ENCODE measurements around the gene TMCC2.
"Not testable (repeated sequence)": the region's sequence is repeated elsewhere in the genome, so short reads cannot be mapped to it uniquely, and the experiment has no call there.

The TMCC2 gene

GRCh38 chr1:205227584-205228013, at the start of gene TMCC2:
Gene TMCC2 (plus strand): TSS chr1:205227946. CDS start chr1:205228565, 619 bp downstream.
- DNase-seq (ENCODE audit: low read depth) = peak; percentile 68

GRCh38 chr1:205179842-205180241, 47.9 kb upstream of the TMCC2 start:
- DNase-seq (ENCODE audit: low read depth) = no peak

- not testable (repeated sequence) for DNase-seq (ENCODE audit: low read depth)
Observed at GRCh38 chr1:205180331-205180730, 47.4 kb upstream of the TMCC2 start.

- DNase-seq (ENCODE audit: low read depth) = no peak
Observed at GRCh38 chr1:205182930-205183329, 44.8 kb upstream of the TMCC2 start.

- no peak for DNase-seq (ENCODE audit: low read depth)
Observed at GRCh38 chr1:205183676-205184335, 43.9 kb upstream of the TMCC2 start.

- DNase-seq (ENCODE audit: low read depth) = no peak
Observed at GRCh38 chr1:205186191-205186590, 41.6 kb upstream of the TMCC2 start.

- DNase-seq (ENCODE audit: low read depth) = no peak
Observed at GRCh38 chr1:205187420-205187819, 40.3 kb upstream of the TMCC2 start.

GRCh38 chr1:205188098-205188497, 39.6 kb upstream of the TMCC2 start:
- no peak for DNase-seq (ENCODE audit: low read depth)

- DNase-seq (ENCODE audit: low read depth) = no peak
Observed at GRCh38 chr1:205188596-205188995, 39.1 kb upstream of the TMCC2 start.

GRCh38 chr1:205189131-205189530, 38.6 kb upstream of the TMCC2 start:
- no peak for DNase-seq (ENCODE audit: low read depth)

- no peak for DNase-seq (ENCODE audit: low read depth)
Observed at GRCh38 chr1:205190845-205191577, 36.7 kb upstream of the TMCC2 start.

- no peak for DNase-seq (ENCODE audit: low read depth)
Observed at GRCh38 chr1:205191622-205192021, 36.1 kb upstream of the TMCC2 start.

GRCh38 chr1:205192287-205192686, 35.5 kb upstream of the TMCC2 start:
- DNase-seq (ENCODE audit: low read depth) = no peak

- no peak for DNase-seq (ENCODE audit: low read depth)
Observed at GRCh38 chr1:205199090-205199930, 28.4 kb upstream of the TMCC2 start.

- DNase-seq (ENCODE audit: low read depth) = no peak
Observed at GRCh38 chr1:205199931-205200299, 27.8 kb upstream of the TMCC2 start.

GRCh38 chr1:205204552-205204951, 23.2 kb upstream of the TMCC2 start:
- DNase-seq (ENCODE audit: low read depth) = no peak

GRCh38 chr1:205205055-205205454, 22.7 kb upstream of the TMCC2 start:
- DNase-seq (ENCODE audit: low read depth) = no peak

GRCh38 chr1:205208811-205209210, 18.9 kb upstream of the TMCC2 start:
- no peak for DNase-seq (ENCODE audit: low read depth)

GRCh38 chr1:205210756-205211168, 17.0 kb upstream of the TMCC2 start:
- no peak for DNase-seq (ENCODE audit: low read depth)

GRCh38 chr1:205211169-205211838, 16.4 kb upstream of the TMCC2 start, which contains the start of gene DSTYK:
Gene DSTYK (minus strand): TSS chr1:205211702. CDS start chr1:205211535, 167 bp downstream.
- DNase-seq (ENCODE audit: low read depth) = peak; percentile 95

GRCh38 chr1:205211839-205212536, 15.8 kb upstream of the TMCC2 start:
- DNase-seq (ENCODE audit: low read depth) = no peak
